ENCODE results near the gene TNK2. TPM values are rescaled to one million over a fixed set of nuclear protein-coding genes. Genes with fewer than 3 reads are reported as not detected.

The TNK2 gene
- total and polyA plus RNA-seq, 2 of the 13 experiments (the other 11 are each of a cell fraction or from before 2014, with no cell fraction given) = 4.6 to 5.8 TPM

DNA sequence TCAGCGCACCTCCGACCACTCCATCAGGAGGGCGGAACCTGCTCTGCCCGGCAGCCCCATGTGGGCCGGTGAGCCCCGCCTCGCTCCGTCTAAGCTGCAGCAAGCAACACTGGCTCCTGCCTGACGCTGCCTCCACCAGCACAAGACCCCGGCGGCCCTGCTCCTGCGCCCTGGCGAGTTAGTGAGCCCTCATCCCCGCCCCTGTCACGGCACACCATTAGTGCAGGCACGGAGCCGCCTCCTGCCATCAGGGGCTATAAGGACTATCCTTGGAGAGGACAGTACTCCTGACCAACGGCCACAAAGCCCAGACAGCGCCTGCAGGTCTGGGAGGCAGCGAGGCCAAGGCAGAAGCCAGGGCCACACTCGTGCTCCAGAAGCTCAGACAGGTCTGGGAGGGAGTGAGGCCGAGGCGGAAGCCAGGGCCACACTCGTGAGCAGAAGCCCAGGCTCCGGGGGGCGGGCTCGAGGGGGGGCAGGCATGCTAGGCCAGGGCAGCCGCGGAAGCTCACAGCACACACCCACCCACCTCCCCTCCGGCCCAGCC, 39.4 kb downstream of the TNK2 start:
- H3K4me2 ChIP-seq (ENCODE audit: low read depth, low read length) = no peak overlapping the region
- ATAC-seq = no peak
- no peak overlapping the region for H2AFZ ChIP-seq (ENCODE audit: low read length)
- no peaks in the 10 kb centered on the region for H3K27me3 ChIP-seq (ENCODE audit: control insufficient read depth in 1 of 2, insufficient read depth in 2 of 2, low read length in 2 of 2)
- no peaks in the 10 kb centered on the region for H3K4me1 ChIP-seq (ENCODE audit: insufficient read depth, low read length)
- in situ Hi-C loops (cut with HindIII; ENCODE audit: extremely low pct_ligation_motif_present, low pct_unique_long_range_greater_than_20kb) (no loop called here), intact Hi-C loops (cut with micrococcal nuclease; ENCODE audit: unreplicated experiment) (no loop called here)
- H3K9ac ChIP-seq (ENCODE audit: insufficient read depth, low read depth, low read length) = no peak overlapping the region
- no peaks in the 10 kb centered on the region for H3K79me2 ChIP-seq (ENCODE audit: insufficient read depth, low read length)
- CTCF ChIA-PET (ENCODE audit: low intra/inter-chr PET ratio, low total read pairs) = no interaction called here
- WGBS (ENCODE audit: low lambda C conversion rate) = 81% methylated on average over 6 of the region's 30 CpGs
- H3K4me3 ChIP-seq (replicated peaks in 1 of 3; ENCODE audit: insufficient read depth in 1 of 3, low read depth in 2 of 3, low read length in 3 of 3) = no peak overlapping the region
- no peak for TF ChIP-seq SCMH1 (CRISPR knock-in tag; IDR thresholded peaks at IDR 0.05; ENCODE audit: borderline replicate concordance)
- TF ChIP-seq ATM (IDR thresholded peaks at IDR 0.05; ENCODE audit: borderline replicate concordance) = no peak
- TF ChIP-seq ARNTL (CRISPR knock-in tag; IDR thresholded peaks at IDR 0.05) = no peak
- TF ChIP-seq ZNF367 (CRISPR knock-in tag; IDR thresholded peaks at IDR 0.05; ENCODE audit: borderline replicate concordance) = no peak
- no peak for TF ChIP-seq ZNF800 (CRISPR knock-in tag; IDR thresholded peaks at IDR 0.05)
- no peak for TF ChIP-seq STAG1 (CRISPR knock-in tag; IDR thresholded peaks at IDR 0.05)
- no peak for TF ChIP-seq ZNF30 (CRISPR knock-in tag; IDR thresholded peaks at IDR 0.05)
- TF ChIP-seq CCDC6 (CRISPR knock-in tag; IDR thresholded peaks at IDR 0.05) = no peak
- TF ChIP-seq ZNF256 (CRISPR knock-in tag; conservative IDR thresholded peaks at IDR 0.05) = no peak
- TF ChIP-seq ZNF121 (CRISPR knock-in tag; IDR thresholded peaks at IDR 0.05) = no peak
- TF ChIP-seq NFYB (CRISPR knock-in tag; IDR thresholded peaks at IDR 0.05) = no peak
- TF ChIP-seq GZF1 (CRISPR knock-in tag; IDR thresholded peaks at IDR 0.05) = no peak
- TF ChIP-seq DNMT3B (CRISPR knock-in tag; conservative IDR thresholded peaks at IDR 0.05) = no peak
- TF ChIP-seq FOXJ3 (CRISPR knock-in tag; IDR thresholded peaks at IDR 0.05; ENCODE audit: borderline replicate concordance) = no peak
- TF ChIP-seq ZFP90 (CRISPR knock-in tag; IDR thresholded peaks at IDR 0.05; ENCODE audit: borderline replicate concordance) = no peak
- no peak for TF ChIP-seq ZNF7 (CRISPR knock-in tag; IDR thresholded peaks at IDR 0.05)
- no peak for TF ChIP-seq ZNF337 (CRISPR knock-in tag; IDR thresholded peaks at IDR 0.05; ENCODE audit: borderline replicate concordance, low read depth)
- H3K9me3 ChIP-seq (ENCODE audit: low read length) = no peaks in the 10 kb centered on the region
- BruUV-seq (replicated peaks) = no TSS peak
- FAIRE-seq = no peak
- no peak for DNase-seq (ENCODE audit: low spot score)
- H3K36me3 ChIP-seq (replicated peaks in 1 of 2; ENCODE audit: control insufficient read depth in 1 of 2, insufficient read depth in 2 of 2, low read length in 2 of 2) = no peaks in the 10 kb centered on the region
- no peaks in the 10 kb centered on the region for H4K20me1 ChIP-seq (ENCODE audit: insufficient read depth, low read length)
- POLR2A ChIA-PET = no interaction called here
- H3K27ac ChIP-seq (ENCODE audit: extremely low read length, insufficient read depth, low read length) = no peak overlapping the region
